Brain microvascular endothelial cell (primary cell): ENCODE measurements around the gene CPAMD8.

Experiments used
- DNase-seq: peaks from one replicate; pipeline ENCODE4 v3.0.0-alpha.2; 2020
- H3K27ac ChIP-seq: fragments of 250-450 bp; sonication (Bioruptor Pico); 2 replicates; pipeline ENCODE4 v1.5.1; 2020; ENCODE audit warnings: mild to moderate bottlenecking, moderate library complexity
- H3K27me3 ChIP-seq: fragments of 250-450 bp; sonication (Bioruptor Pico); replicated peaks from 2 replicates; pipeline ENCODE4 v1.5.1; 2020; ENCODE audit warnings: mild to moderate bottlenecking
- H3K36me3 ChIP-seq: fragments of 250-450 bp; sonication (Bioruptor Pico); replicated peaks from 2 replicates; pipeline ENCODE4 v1.5.1; 2020; ENCODE audit warnings: mild to moderate bottlenecking
- H3K4me3 ChIP-seq: 2 replicates; pipeline ENCODE4 v1.5.1; 2011; ENCODE audit warnings: low read depth, mild to moderate bottlenecking, control low read depth, low read length, moderate library complexity
- in situ Hi-C: cut with HindIII; loops from 2 replicates; pipeline ENCODE4 v1.10.0; 2017; ENCODE audit warnings: low sequenced_read_pairs, low pct_ligation_motif_present
- TF ChIP-seq, protein P1 (sequence below): IDR thresholded peaks from 2 replicates; pipeline ENCODE4 v1.5.1; 2011; ENCODE audit warnings: low read depth, mild to moderate bottlenecking, moderate library complexity, low read length, control low read depth, inconsistent platforms; ENCODE audit errors: missing control alignments

Gene CPAMD8

DNA sequence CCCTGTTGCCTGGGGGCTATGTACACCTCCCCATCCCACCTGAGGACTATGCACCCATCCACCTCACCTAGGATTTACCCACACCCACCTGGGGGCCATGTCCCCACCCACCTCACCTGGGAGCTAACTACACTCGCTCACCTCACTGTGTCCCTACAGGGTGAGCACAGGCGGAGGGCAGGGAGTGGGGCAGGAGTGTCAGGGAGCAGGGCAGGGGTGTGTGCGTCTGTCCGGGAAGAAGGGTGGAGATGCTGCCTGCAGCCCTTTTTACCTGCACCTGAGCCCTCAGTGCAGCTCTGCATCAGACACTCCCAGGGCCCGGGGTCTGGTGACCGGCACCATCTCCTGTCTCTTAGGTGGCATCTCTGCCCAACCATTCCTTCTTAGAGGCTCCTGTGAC lies 10.6 kb upstream of the CPAMD8 start:
- Histone ChIP-seq H3K27me3 (no peaks in the 10 kb centered on the region), H3K27ac (no peak overlapping the region), H3K36me3 (no peaks in the 10 kb centered on the region), H3K4me3 (no peak overlapping the region)
- DNase-seq = no peak
- in situ Hi-C loops = no loop called here
- TF ChIP-seq, protein P1, sequence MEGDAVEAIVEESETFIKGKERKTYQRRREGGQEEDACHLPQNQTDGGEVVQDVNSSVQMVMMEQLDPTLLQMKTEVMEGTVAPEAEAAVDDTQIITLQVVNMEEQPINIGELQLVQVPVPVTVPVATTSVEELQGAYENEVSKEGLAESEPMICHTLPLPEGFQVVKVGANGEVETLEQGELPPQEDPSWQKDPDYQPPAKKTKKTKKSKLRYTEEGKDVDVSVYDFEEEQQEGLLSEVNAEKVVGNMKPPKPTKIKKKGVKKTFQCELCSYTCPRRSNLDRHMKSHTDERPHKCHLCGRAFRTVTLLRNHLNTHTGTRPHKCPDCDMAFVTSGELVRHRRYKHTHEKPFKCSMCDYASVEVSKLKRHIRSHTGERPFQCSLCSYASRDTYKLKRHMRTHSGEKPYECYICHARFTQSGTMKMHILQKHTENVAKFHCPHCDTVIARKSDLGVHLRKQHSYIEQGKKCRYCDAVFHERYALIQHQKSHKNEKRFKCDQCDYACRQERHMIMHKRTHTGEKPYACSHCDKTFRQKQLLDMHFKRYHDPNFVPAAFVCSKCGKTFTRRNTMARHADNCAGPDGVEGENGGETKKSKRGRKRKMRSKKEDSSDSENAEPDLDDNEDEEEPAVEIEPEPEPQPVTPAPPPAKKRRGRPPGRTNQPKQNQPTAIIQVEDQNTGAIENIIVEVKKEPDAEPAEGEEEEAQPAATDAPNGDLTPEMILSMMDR = no peak

DNA sequence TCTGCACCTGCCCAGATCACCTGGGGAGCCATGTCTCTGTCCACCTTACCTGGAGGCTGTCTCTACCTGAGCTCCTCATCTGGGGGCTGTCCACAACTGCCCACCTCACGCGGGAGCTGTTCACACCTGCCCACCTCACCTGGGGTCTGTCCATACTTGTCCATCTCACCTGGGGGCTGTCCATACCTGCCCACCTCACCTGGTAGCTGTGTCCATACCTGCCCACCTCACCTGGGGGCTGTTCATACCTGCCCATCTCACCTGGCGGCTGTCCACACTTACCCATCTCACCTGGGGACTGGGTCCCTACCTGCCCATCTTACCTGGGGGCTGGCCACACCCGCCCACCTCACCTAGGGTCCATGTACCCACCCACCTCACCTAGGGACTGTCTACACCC lies 10.0 kb upstream of the CPAMD8 start:
- Histone ChIP-seq H3K27me3 (no peaks in the 10 kb centered on the region), H3K4me3 (no peak overlapping the region), H3K27ac (no peak overlapping the region), H3K36me3 (no peaks in the 10 kb centered on the region)
- TF ChIP-seq, protein P1 = no peak
- no peak for DNase-seq
- in situ Hi-C loops = no loop called here

DNA sequence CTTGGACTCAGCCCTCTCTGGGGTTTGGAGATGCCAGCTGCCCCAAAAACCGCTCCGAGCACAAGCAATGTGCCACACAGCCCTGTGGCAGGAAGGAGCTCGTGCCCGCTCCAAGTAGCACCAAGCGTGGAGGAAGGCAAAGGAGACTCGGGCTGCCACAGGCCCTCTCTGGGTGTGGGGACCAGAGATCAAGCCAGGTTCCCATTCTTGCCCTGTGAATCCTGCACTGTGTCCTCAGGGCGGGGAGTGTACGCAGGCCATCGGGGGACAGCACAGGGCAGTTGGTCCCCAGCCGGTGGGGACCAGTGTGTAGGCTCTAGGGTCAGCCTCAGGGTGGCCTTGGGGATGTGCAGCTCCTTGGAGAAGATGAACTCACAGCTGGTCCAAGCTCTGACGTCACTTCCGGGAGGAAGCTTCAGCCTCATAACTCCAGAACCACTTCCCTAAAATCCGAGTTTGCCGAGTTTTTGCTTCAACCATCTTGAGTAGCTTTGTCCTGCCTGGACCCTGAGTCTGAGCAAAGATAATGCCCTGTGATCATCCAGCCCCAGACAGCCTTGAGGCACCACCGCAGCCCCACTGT lies 9.3 kb upstream of the CPAMD8 start:
- in situ Hi-C loops = no loop called here
- TF ChIP-seq, protein P1 = no peak
- no peaks in the 10 kb centered on the region for H3K36me3 ChIP-seq
- no peak overlapping the region for H3K27ac ChIP-seq
- no peaks in the 10 kb centered on the region for H3K27me3 ChIP-seq
- no peak for DNase-seq
- no peak overlapping the region for H3K4me3 ChIP-seq

DNA sequence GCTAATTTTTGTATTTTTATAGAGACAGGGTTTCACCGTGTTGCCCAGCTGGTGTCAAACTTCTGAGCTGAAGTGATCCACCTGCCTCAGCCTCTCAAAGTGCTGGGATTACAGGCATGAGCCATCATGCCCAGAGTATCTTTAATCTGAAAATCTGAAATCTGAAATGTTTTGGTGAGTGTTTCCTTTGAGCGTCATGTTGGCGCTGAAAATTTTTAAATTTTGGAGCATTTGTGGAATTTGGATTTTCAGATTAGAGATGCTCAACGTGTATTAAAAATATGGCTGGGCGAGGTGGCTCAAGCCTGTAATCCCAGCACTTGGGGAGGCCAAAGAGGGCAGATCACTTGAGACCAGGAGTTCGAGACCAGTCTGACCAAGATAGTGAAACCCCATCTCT lies 5.1 kb upstream of the CPAMD8 start:
- TF ChIP-seq, protein P1 = no peak
- Histone ChIP-seq H3K4me3 (no peak overlapping the region), H3K36me3 (no peaks in the 10 kb centered on the region), H3K27ac (no peak overlapping the region), H3K27me3 (peaks cover 18% of the 10 kb centered on the region)
- DNase-seq = no peak
- in situ Hi-C loops = no loop called here

DNA sequence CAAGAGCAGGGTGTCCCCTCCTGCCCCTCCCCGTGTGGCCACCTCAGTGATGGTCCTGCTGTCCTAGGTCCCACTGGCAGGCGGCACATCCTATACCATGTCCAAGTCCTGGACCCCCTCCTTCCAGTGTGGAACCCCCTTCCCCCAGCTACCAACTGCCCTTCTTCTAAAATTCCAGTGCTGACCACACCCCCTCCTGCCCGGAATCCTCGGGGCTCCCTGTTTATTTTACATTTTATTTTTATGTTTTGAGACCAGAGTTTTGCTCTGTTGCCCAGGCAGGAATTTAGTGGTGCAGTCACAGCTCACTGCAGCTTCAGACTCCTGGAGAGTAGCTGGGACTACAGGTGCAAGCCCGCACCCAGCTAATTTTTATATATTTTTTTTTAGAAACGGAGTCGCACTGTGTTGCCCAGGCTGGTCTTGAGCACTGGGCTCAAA lies 945 bp upstream of the CPAMD8 start:
- DNase-seq = no peak
- Histone ChIP-seq H3K27me3 (peaks cover 34% of the 10 kb centered on the region), H3K4me3 (no peak overlapping the region), H3K36me3 (no peaks in the 10 kb centered on the region), H3K27ac (no peak overlapping the region)
- in situ Hi-C loops = no loop called here
- TF ChIP-seq, protein P1 = no peak
